ENCODE results near the gene PLEKHA1. TPM values are rescaled to one million over a fixed set of nuclear protein-coding genes. Genes with fewer than 3 reads are reported as not detected.

Gene PLEKHA1
- polyA plus RNA-seq, 1 of the 3 experiments (the other 2 are of a cell fraction): 8.4 TPM

GRCh38 chr10:122336332-122336731, 38.2 kb upstream of the PLEKHA1 start:
- H3K4me1 ChIP-seq (ENCODE audit: control insufficient read depth in 1 of 2, insufficient read depth in 2 of 2, low read depth in 1 of 2, low read length in 1 of 2): no peaks in the 10 kb centered on the region
- H2AFZ ChIP-seq (ENCODE audit: low read depth): no peak overlapping the region
- no peaks in the 10 kb centered on the region for H3K9me2 ChIP-seq
- no peak overlapping the region for H3K27ac ChIP-seq (ENCODE audit: low read depth in 2 of 2, low read length in 1 of 2)
- no peak for DNase-seq
- no peaks in the 10 kb centered on the region for H3F3A ChIP-seq (replicated peaks; ENCODE audit: insufficient read depth)
- H3K9ac ChIP-seq: no peak overlapping the region
- H3K79me2 ChIP-seq (ENCODE audit: insufficient read depth): no peaks in the 10 kb centered on the region
- no peaks in the 10 kb centered on the region for H3K9me3 ChIP-seq
- no peak overlapping the region for H3K4me2 ChIP-seq
- 88% methylated on average over 10 of the region's 10 CpGs for WGBS (ENCODE audit: low lambda C conversion rate)
- H4K20me1 ChIP-seq (ENCODE audit: insufficient read depth): no peaks in the 10 kb centered on the region
- no peak for TF ChIP-seq JUND (IDR thresholded peaks at IDR 0.05)
- no peak for TF ChIP-seq MAX (IDR thresholded peaks at IDR 0.05; ENCODE audit: low read depth)
- POLR2A ChIA-PET: no interaction called here
- H3K27me3 ChIP-seq (ENCODE audit: insufficient read depth): no peaks in the 10 kb centered on the region; the same call in 1 of the 2 replicates
- CTCF ChIA-PET: interaction anchor here (0.7 to 1.8 kb wide), 3 partner anchors 11 to 99 kb away, joined by 3 to 9 read pairs (median 6); no protein-coding TSS in a partner anchor
- H3K36me3 ChIP-seq (replicated peaks in 1 of 2; ENCODE audit: control insufficient read depth in 1 of 2, insufficient read depth in 2 of 2, low read length in 1 of 2): no peaks in the 10 kb centered on the region
- no peak overlapping the region for H3K4me3 ChIP-seq (ENCODE audit: low read depth in 2 of 2, low read length in 1 of 2)

GRCh38 chr10:122336961-122337360, 37.5 kb upstream of the PLEKHA1 start:
- H3K79me2 ChIP-seq (ENCODE audit: insufficient read depth): no peaks in the 10 kb centered on the region
- CTCF ChIA-PET: no interaction called here

More at GRCh38 chr10:122336961-122337360, 37.5 kb upstream of the PLEKHA1 start:
- Histone ChIP-seq H3K27me3 (ENCODE audit: insufficient read depth) (no peaks in the 10 kb centered on the region), H2AFZ (ENCODE audit: low read depth) (no peak overlapping the region), H3K27ac (ENCODE audit: low read depth in 2 of 2, low read length in 1 of 2) (no peak overlapping the region), H4K20me1 (ENCODE audit: insufficient read depth) (no peaks in the 10 kb centered on the region), H3K36me3 (replicated peaks in 1 of 2; ENCODE audit: control insufficient read depth in 1 of 2, insufficient read depth in 2 of 2, low read length in 1 of 2) (no peaks in the 10 kb centered on the region), H3K9ac (no peak overlapping the region), H3F3A (replicated peaks; ENCODE audit: insufficient read depth) (no peaks in the 10 kb centered on the region), H3K4me2 (no peak overlapping the region), H3K9me3 (no peaks in the 10 kb centered on the region), H3K4me3 (ENCODE audit: low read depth in 2 of 2, low read length in 1 of 2) (no peak overlapping the region), H3K4me1 (ENCODE audit: control insufficient read depth in 1 of 2, insufficient read depth in 2 of 2, low read depth in 1 of 2, low read length in 1 of 2) (no peaks in the 10 kb centered on the region), H3K9me2 (no peaks in the 10 kb centered on the region)
- no peak for DNase-seq
- POLR2A ChIA-PET: no interaction called here
- 76% methylated on average over 3 of the region's 3 CpGs for WGBS (ENCODE audit: low lambda C conversion rate)
- no peak for TF ChIP-seq POLR2AphosphoS5 (IDR thresholded peaks at IDR 0.05; ENCODE audit: low read depth, low read length)
- TF ChIP-seq RXRA (IDR thresholded peaks at IDR 0.05; ENCODE audit: borderline replicate concordance, low read depth): no peak
- no peak for TF ChIP-seq USF1 (IDR thresholded peaks at IDR 0.05; ENCODE audit: borderline replicate concordance, low read depth)
- no peak for TF ChIP-seq YY1 (IDR thresholded peaks at IDR 0.05; ENCODE audit: low read depth)
- TF ChIP-seq FOXM1 (IDR thresholded peaks at IDR 0.05; ENCODE audit: low read depth): no peak
- no peak for TF ChIP-seq USF2 (IDR thresholded peaks at IDR 0.05; ENCODE audit: borderline replicate concordance, low read depth, low read length)
- no peak for TF ChIP-seq MEF2A (IDR thresholded peaks at IDR 0.05; ENCODE audit: borderline replicate concordance, low read depth)
- TF ChIP-seq NFIC (IDR thresholded peaks at IDR 0.05; ENCODE audit: borderline replicate concordance): no peak
- TF ChIP-seq TCF12 (IDR thresholded peaks at IDR 0.05): no peak
- TF ChIP-seq EP300 (IDR thresholded peaks at IDR 0.05; ENCODE audit: borderline replicate concordance in 1 of 2, low read depth in 1 of 2, low read length in 1 of 2): no peak
- TF ChIP-seq REST (IDR thresholded peaks at IDR 0.05; ENCODE audit: low read depth, low read length): no peak
